Loucy (cell line): ENCODE data around the gene MGAT4C.

ENCODE experiments used
- H2AFZ ChIP-seq: fragments of 200-600 bp; sonication (generic); 2 replicates; pipeline ENCODE4 v1.6.0; 2016; ENCODE audit warnings: antibody characterized with exemption, mild to moderate bottlenecking, low read length, moderate library complexity
- H3F3A ChIP-seq: fragments of 200-600 bp; 2 replicates; pipeline ENCODE4 v1.6.0; 2016; ENCODE audit warnings: antibody characterized with exemption, low read depth, mild to moderate bottlenecking
- H3K27me3 ChIP-seq: fragments of 200-600 bp; sonication (generic); 2 replicates; pipeline ENCODE4 v1.6.1; 2014; ENCODE audit warnings: low read length, mild to moderate bottlenecking; ENCODE audit not compliant: insufficient read depth, poor library complexity, severe bottlenecking
- H3K36me3 ChIP-seq: fragments of 200-600 bp; sonication (generic); 2 replicates; pipeline ENCODE4 v1.6.1; 2016; ENCODE audit warnings: low read length; ENCODE audit not compliant: insufficient read depth
- H3K4me1 ChIP-seq: fragments of 200-600 bp; sonication (generic); 2 replicates; pipeline ENCODE4 v1.5.1; 2014; ENCODE audit warnings: low read length, mild to moderate bottlenecking; ENCODE audit not compliant: insufficient read depth, poor library complexity, severe bottlenecking
- H3K4me2 ChIP-seq: fragments of 200-600 bp; sonication (generic); 2 replicates; pipeline ENCODE4 v1.6.0; 2014; ENCODE audit warnings: antibody characterized with exemption, low read length, low read depth, mild to moderate bottlenecking; ENCODE audit not compliant: poor library complexity, severe bottlenecking
- H3K4me3 ChIP-seq: fragments of 200-600 bp; sonication (generic); 2 replicates; pipeline ENCODE4 v1.5.1; 2014; ENCODE audit warnings: low read length, mild to moderate bottlenecking, mixed read lengths; ENCODE audit not compliant: poor library complexity, severe bottlenecking
- H3K79me2 ChIP-seq: fragments of 200-600 bp; sonication (generic); 2 replicates; pipeline ENCODE4 v1.6.1; 2014; ENCODE audit warnings: low read length; ENCODE audit not compliant: insufficient read depth
- H3K9ac ChIP-seq: fragments of 200-600 bp; sonication (generic); 2 replicates; pipeline ENCODE4 v1.6.0; 2014; ENCODE audit warnings: mild to moderate bottlenecking, low read depth, low read length, moderate library complexity; ENCODE audit not compliant: poor library complexity, severe bottlenecking
- H3K9me2 ChIP-seq: fragments of 200-600 bp; sonication (generic); replicated peaks from 2 replicates; pipeline ENCODE4 v1.6.1; 2016; ENCODE audit warnings: low read depth, low read length, mixed read lengths
- H3K9me3 ChIP-seq: fragments of 200-600 bp; sonication (generic); 2 replicates; pipeline ENCODE4 v1.6.1; 2014; ENCODE audit warnings: mild to moderate bottlenecking, antibody characterized with exemption, low read length, low read depth; ENCODE audit not compliant: insufficient read depth
- H4K20me1 ChIP-seq: fragments of 200-600 bp; sonication (generic); 2 replicates; pipeline ENCODE4 v1.6.0; 2014; ENCODE audit warnings: antibody characterized with exemption, low read length, mild to moderate bottlenecking; ENCODE audit not compliant: insufficient read depth, poor library complexity, severe bottlenecking
- EZH2phosphoT487 ChIP-seq: fragments of 200-600 bp; IDR thresholded peaks from 2 replicates; pipeline ENCODE4 v1.6.1; 2018; ENCODE audit warnings: antibody characterized with exemption, mild to moderate bottlenecking, moderate library complexity, borderline replicate concordance
- TF ChIP-seq, protein P1 (sequence below): fragments of 200-600 bp; sonication (generic); conservative IDR thresholded peaks from 2 replicates; pipeline ENCODE4 v1.5.1; 2014; ENCODE audit warnings: mild to moderate bottlenecking, antibody characterized with exemption, low read length

Gene MGAT4C

GRCh38 chr12:85927166-85927565 is 329.0 kb downstream of the MGAT4C start:
- no peaks in the 10 kb centered on the region for H3K9me3 ChIP-seq
- no peak overlapping the region for H3K9ac ChIP-seq
- no peaks in the 10 kb centered on the region for H3K36me3 ChIP-seq
- no peak overlapping the region for H3K4me3 ChIP-seq
- no peaks in the 10 kb centered on the region for H3K4me1 ChIP-seq
- no peaks in the 10 kb centered on the region for H3K27me3 ChIP-seq
- TF ChIP-seq, protein P1, sequence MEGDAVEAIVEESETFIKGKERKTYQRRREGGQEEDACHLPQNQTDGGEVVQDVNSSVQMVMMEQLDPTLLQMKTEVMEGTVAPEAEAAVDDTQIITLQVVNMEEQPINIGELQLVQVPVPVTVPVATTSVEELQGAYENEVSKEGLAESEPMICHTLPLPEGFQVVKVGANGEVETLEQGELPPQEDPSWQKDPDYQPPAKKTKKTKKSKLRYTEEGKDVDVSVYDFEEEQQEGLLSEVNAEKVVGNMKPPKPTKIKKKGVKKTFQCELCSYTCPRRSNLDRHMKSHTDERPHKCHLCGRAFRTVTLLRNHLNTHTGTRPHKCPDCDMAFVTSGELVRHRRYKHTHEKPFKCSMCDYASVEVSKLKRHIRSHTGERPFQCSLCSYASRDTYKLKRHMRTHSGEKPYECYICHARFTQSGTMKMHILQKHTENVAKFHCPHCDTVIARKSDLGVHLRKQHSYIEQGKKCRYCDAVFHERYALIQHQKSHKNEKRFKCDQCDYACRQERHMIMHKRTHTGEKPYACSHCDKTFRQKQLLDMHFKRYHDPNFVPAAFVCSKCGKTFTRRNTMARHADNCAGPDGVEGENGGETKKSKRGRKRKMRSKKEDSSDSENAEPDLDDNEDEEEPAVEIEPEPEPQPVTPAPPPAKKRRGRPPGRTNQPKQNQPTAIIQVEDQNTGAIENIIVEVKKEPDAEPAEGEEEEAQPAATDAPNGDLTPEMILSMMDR: no peak
- no peak for TF ChIP-seq EZH2phosphoT487
- H3K9me2 ChIP-seq: no peaks in the 10 kb centered on the region
- H3K4me2 ChIP-seq: no peak overlapping the region
- no peaks in the 10 kb centered on the region for H3F3A ChIP-seq
- H4K20me1 ChIP-seq: no peaks in the 10 kb centered on the region
- H2AFZ ChIP-seq: no peak overlapping the region
- no peaks in the 10 kb centered on the region for H3K79me2 ChIP-seq

- H3K9ac ChIP-seq: no peak overlapping the region
- H4K20me1 ChIP-seq: no peaks in the 10 kb centered on the region
- no peaks in the 10 kb centered on the region for H3K9me2 ChIP-seq
- H3K9me3 ChIP-seq: no peaks in the 10 kb centered on the region
- no peaks in the 10 kb centered on the region for H3K79me2 ChIP-seq
- H3K4me3 ChIP-seq: no peak overlapping the region
- H3K4me1 ChIP-seq: no peaks in the 10 kb centered on the region
- no peak overlapping the region for H2AFZ ChIP-seq
- H3F3A ChIP-seq: no peaks in the 10 kb centered on the region
- H3K27me3 ChIP-seq: no peaks in the 10 kb centered on the region
- H3K4me2 ChIP-seq: no peak overlapping the region
- TF ChIP-seq, protein P1: peak; percentile 79
- TF ChIP-seq EZH2phosphoT487: no peak
- no peaks in the 10 kb centered on the region for H3K36me3 ChIP-seq
Observed at GRCh38 chr12:85923767-85924331, 332.3 kb downstream of the MGAT4C start.

DNA sequence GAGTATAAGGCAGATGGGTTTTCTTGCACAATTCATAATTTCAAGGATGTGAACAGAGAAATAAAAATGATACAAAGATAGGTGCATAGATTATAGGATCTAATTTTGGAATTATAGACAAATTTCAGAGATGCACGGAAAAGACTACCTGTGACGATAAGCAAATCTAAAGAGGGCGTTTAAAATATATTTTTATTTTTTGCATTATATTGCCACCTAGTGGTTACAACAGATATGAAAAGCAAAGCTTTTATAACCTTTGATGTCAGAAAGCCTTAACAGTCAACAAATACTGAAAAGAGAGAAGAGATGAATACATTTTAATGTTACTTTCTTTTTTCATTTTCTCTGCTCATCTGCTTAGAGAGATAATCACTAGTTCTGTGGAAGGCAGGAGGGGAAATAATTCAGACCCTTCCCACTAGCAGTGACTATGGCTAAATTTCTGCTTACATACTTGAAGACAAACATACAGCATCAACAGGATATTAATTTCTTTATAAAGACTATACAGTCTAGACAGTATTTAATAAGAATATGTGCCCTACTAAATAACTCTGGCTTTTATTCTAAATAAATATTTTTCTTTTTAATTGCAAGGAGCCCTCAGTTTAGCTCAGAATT is 335.8 kb downstream of the MGAT4C start:
- H3K9me3 ChIP-seq: no peaks in the 10 kb centered on the region
- no peak overlapping the region for H3K4me2 ChIP-seq
- H3K9me2 ChIP-seq: no peaks in the 10 kb centered on the region
- H3K79me2 ChIP-seq: no peaks in the 10 kb centered on the region
- no peaks in the 10 kb centered on the region for H3K27me3 ChIP-seq
- no peak overlapping the region for H3K4me3 ChIP-seq
- H3F3A ChIP-seq: no peaks in the 10 kb centered on the region
- no peaks in the 10 kb centered on the region for H3K36me3 ChIP-seq
- H3K9ac ChIP-seq: no peak overlapping the region
- no peak for TF ChIP-seq EZH2phosphoT487
- TF ChIP-seq, protein P1: peak; percentile 72
- H3K4me1 ChIP-seq: no peaks in the 10 kb centered on the region
- 0 out of 2 replicates have a peak overlapping the region, but pooled peaks have one; percentile 41 for H2AFZ ChIP-seq
- no peaks in the 10 kb centered on the region for H4K20me1 ChIP-seq
